Fibroblast of villous mesenchyme (primary cell): Measurements from ENCODE around the gene GLYATL1. TPM values are rescaled to one million over a fixed set of nuclear protein-coding genes. Genes with fewer than 3 reads are reported as not detected.
A peak's percentile ranks its signal among the peaks of the same experiment; 100 is the strongest.

Experiments
- DNase-seq: peaks from one replicate; pipeline ENCODE4 v3.0.0-alpha.2; 2010; ENCODE audit warnings: low read depth
- H3K4me3 ChIP-seq: 2 replicates; pipeline ENCODE4 v1.5.1; 2011; ENCODE audit warnings: low read depth, mild to moderate bottlenecking, low read length
- total RNA-seq: library from RNA; depleted of rRNA; stranded (reverse); fragments of >200 nt; gene quantifications from 2 replicates; pipeline ENCODE4 v1.2.3, GENCODE V29; 2012
- TF ChIP-seq, protein P1 (sequence below): IDR thresholded peaks from 2 replicates; pipeline ENCODE4 v1.5.1; 2012; ENCODE audit warnings: low read depth, mild to moderate bottlenecking, low read length; ENCODE audit not compliant: insufficient read depth

Gene GLYATL1
- total RNA-seq, 1 donor = not detected

DNA sequence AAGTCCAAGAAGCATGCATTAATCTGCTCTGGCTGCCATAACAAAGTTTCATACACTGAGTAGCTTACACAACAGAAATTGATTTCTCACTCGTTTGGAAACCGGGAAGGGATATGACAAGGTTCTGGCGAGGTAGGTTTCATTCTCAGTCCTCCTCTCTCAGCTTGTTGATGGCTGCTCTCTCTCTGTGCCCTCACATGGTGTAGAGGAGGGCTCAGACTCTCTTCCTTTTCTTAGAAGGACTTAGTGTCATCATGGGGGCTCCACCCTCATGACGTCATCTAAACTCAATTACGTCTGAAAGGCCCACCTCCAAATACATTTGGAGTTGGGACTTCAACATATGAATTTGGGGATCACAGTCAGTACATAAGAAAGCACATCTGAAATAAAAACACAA lies 18.6 kb downstream of the GLYATL1 start:
- TF ChIP-seq, protein P1, sequence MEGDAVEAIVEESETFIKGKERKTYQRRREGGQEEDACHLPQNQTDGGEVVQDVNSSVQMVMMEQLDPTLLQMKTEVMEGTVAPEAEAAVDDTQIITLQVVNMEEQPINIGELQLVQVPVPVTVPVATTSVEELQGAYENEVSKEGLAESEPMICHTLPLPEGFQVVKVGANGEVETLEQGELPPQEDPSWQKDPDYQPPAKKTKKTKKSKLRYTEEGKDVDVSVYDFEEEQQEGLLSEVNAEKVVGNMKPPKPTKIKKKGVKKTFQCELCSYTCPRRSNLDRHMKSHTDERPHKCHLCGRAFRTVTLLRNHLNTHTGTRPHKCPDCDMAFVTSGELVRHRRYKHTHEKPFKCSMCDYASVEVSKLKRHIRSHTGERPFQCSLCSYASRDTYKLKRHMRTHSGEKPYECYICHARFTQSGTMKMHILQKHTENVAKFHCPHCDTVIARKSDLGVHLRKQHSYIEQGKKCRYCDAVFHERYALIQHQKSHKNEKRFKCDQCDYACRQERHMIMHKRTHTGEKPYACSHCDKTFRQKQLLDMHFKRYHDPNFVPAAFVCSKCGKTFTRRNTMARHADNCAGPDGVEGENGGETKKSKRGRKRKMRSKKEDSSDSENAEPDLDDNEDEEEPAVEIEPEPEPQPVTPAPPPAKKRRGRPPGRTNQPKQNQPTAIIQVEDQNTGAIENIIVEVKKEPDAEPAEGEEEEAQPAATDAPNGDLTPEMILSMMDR = no peak
- DNase-seq = no peak
- H3K4me3 ChIP-seq = no peak overlapping the region

DNA sequence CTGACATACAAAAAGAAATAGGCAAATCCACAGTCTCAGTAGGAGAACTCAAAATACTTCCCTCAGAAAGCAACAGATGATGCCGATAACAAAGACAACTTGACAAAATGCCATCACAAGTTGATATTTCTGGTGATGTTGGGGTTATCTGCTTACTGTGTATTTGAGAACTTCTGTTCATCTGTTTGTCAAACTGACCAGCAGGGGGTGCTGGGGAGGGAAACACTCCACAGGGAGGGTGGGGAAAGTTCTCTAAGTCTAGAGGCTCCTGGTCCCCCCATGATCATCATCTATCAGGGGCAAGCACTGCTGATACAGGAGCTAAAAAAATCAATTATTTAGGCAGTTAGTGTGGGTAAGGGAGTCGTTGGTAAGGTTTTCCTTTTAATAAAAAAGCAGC lies 19.2 kb downstream of the GLYATL1 start:
- H3K4me3 ChIP-seq = no peak overlapping the region
- DNase-seq = no peak
- TF ChIP-seq, protein P1 = no peak

DNA sequence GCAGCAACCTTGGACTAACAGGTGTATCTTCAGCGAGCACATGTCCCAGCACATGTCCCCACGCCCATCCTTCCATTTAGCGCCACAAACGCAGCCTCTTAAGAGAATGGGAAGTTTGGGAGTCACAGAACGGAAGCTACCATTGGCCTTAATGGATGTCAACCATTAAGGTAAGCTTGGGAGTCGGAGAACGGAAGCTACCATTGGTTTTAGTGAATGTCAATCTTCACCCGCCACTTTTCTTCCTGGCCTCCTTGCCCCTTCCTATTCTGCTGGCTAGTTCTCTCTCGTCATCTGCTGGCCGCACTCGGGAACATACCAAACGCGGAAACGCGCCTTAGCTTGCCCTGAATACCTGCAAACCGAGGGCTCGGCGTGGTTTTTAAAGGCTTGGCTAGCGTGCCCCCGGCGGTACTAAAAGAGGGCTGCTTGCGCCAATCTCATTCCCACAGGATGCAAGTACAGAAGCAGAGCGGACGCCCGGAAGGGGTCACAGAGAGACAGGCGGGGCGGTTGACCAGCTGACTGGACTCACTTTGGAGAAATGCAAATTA lies 24.3 kb downstream of the GLYATL1 start:
- no peak overlapping the region for H3K4me3 ChIP-seq
- peak; percentile 6 for DNase-seq
- TF ChIP-seq, protein P1 = no peak

DNA sequence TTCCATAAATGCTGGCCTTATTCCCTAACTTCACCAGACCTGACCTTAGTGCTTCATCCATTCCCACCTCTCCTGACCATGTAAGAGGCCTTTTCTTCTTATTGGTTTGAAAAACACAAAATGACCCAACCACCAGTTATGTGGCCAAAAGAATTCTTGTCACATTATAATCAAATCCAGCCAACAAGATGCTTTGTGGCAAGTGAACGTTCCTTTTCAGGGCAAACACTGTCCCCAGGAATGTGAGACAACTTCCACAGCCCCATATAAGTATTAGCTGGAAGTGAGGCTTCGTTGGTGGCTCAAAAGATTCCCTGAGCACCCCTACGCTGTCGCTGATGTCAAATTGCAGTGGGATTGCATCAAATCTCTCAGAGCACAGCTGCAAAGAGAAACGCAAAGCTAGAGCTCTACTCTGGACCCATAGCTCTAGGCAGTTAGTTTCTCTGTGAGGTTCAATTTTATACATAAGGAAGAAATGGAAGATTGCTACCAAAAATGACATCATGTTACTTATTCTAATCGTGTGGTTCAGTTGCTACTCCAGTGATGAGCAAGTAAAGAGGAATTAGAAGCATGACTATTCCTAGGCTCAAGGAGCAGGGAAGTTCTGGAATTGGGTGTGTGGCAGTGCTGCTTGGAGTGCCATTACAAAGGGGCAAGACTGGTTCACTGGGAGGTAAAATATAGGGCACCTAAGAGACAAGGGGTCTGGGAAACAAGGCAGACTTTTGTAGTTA lies 26.1 kb downstream of the GLYATL1 start:
- no peak for DNase-seq
- TF ChIP-seq, protein P1 = no peak

DNA sequence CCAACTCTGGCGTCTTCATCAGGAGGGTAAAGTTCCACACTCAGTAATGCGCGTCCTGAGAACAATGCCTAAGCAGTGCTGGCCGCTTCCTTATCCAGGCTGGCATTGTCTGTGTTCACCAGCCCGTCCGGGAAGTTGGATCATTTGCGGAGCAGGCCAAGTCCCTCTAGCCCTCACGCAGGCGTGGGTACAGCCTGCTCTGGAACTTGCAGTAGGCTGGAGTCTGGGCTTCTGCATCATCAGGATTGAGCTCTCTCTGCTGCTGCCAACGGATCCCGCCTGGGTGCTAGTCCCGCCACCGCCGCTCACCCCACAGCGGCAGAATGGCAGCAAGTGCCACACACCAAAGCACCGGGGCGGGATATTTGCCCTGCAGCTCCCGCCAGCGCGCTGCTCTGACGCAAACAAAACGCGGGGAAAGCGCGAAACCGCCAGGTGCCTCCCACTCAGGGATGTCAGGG lies 29.0 kb downstream of the GLYATL1 start:
- no peak for DNase-seq
- no peak overlapping the region for H3K4me3 ChIP-seq
- TF ChIP-seq, protein P1 = no peak

More for the DNA sequence above, 26.1 kb downstream of the GLYATL1 start:
- H3K4me3 ChIP-seq = no peak overlapping the region

DNA sequence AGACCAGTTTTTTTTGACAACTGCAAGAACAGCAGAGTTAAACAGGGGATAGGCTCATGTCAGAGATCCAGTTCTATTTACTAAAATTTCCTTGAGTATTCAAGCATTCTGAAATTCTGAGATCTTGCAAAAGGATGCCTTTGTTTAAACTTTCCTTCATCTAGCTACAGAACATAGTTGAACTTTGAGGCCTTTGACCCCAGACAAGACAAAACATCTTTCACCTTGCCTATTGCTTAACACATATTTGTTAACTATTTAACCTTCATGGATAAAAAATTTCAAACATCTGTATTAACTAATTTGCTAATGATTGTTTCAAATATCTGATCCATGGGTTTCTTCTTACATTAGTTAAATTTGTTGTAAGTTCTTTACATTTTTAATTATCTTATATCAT lies 38.2 kb downstream of the GLYATL1 start:
- no peak overlapping the region for H3K4me3 ChIP-seq
- TF ChIP-seq, protein P1 = no peak
- DNase-seq = no peak

DNA sequence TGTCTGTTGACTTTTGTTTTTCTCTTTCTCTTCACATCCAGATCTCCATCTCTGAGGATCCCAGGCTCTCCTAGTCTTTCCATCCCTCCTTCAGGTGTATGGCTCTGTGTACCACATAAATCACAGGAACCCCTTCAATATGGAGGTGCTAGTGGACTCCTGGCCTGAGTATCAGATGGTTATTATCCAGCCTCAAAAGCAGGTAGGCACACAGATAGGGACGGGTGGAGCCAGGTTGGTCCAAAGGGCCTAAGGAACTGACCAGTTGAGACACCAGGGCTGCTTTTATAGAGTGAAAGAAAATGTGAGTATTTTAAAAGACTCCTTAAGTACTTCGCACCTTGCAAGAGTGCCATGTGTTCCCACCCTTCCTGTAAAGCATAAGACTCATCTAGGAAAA lies 39.9 kb downstream of the GLYATL1 start:
- TF ChIP-seq, protein P1 = no peak
- DNase-seq = no peak
- H3K4me3 ChIP-seq = no peak overlapping the region
